Measurements from ENCODE around the gene CFAP210.

DNA sequence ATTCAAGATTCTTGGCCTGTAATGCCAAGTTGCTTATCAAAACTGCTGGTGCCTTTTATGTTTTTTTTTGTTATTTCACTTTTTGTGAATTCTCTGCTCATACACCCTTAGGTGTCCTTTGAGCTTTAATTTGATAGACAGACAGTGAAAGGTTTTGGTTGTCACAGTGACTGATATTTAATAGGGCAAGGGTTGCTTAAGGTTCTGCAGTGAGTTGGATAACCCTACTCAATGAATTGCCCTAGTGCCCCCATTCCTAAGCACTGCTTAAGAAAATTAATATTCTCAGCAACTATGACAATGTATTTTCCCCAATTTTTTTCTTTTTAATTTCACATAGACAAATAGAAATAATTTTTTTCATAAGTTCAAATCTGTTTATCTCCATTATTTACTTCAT is 94.6 kb downstream of the CFAP210 start:
- TF ChIP-seq POLR2A (IDR thresholded peaks at IDR 0.05) (no peak), POLR2AphosphoS5 (IDR thresholded peaks at IDR 0.05) (no peak)
- TF ChIP-seq, protein P1, sequence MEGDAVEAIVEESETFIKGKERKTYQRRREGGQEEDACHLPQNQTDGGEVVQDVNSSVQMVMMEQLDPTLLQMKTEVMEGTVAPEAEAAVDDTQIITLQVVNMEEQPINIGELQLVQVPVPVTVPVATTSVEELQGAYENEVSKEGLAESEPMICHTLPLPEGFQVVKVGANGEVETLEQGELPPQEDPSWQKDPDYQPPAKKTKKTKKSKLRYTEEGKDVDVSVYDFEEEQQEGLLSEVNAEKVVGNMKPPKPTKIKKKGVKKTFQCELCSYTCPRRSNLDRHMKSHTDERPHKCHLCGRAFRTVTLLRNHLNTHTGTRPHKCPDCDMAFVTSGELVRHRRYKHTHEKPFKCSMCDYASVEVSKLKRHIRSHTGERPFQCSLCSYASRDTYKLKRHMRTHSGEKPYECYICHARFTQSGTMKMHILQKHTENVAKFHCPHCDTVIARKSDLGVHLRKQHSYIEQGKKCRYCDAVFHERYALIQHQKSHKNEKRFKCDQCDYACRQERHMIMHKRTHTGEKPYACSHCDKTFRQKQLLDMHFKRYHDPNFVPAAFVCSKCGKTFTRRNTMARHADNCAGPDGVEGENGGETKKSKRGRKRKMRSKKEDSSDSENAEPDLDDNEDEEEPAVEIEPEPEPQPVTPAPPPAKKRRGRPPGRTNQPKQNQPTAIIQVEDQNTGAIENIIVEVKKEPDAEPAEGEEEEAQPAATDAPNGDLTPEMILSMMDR (IDR thresholded peaks at IDR 0.05) = no peak

All from breast epithelium (tissue), 3 donors.